ENCODE measurements around the gene RIOK2.

The RIOK2 gene

DNA sequence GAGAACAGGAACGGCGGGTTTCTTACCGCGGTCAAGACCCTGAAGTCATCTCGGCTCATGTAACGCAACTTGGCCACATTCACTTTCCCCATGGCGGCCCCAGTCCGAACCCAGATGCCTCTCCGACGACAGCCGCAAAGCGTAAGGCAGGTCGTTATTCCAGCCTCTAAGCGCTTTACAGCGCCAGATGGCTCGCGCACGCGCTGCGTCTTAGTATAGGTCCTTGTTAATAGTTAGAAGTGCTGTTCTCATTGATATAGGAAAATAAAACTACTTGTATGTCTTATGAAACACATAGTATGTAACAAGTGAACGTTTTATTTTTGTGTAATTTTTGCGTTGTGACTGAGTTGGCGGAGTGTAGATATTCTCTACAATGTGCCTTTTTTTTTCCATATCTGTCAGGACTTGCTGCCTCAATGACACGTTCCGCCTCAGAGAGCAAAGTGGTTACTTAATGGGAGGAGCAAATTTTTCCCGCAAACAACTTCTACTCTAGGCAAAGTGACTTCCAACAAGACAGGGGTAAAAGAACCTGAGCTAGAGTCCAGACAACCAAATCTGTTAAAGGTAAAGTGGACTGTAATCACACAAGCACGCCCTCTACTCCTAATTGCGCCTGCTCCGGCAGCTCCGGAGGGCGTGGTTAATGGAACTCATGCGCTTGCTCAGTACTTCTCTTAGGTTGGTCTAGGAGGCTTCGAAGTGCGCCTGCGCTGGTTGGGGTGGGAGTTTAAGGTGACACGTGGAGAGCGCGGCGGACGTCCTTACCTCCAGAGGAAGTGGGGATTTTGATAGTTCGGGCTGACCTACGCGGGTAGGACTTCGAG lies at the start of gene RIOK2:
TSS of gene RIOK2 (minus strand) at position 148 of the 830 bp plus-strand sequence. CDS start at position 92, 56 bp downstream.
- TF ChIP-seq TCF12 (IDR thresholded peaks at IDR 0.05; ENCODE audit: low read depth) (peak; percentile 35; the same call in 1 of the 2 replicates), TAF1 (IDR thresholded peaks at IDR 0.05; ENCODE audit: low read depth) (peak; percentile 78), ZBTB7A (IDR thresholded peaks at IDR 0.05; ENCODE audit: low read depth) (no peak), NFIC (IDR thresholded peaks at IDR 0.05) (no peak), TEAD4 (IDR thresholded peaks at IDR 0.05) (peak; percentile 11; the same call in 1 of the 2 replicates), YY1 (IDR thresholded peaks at IDR 0.05; ENCODE audit: low read depth) (peak; percentile 79), MAX (IDR thresholded peaks at IDR 0.05) (peak; percentile 100)
- TF ChIP-seq, protein P1, sequence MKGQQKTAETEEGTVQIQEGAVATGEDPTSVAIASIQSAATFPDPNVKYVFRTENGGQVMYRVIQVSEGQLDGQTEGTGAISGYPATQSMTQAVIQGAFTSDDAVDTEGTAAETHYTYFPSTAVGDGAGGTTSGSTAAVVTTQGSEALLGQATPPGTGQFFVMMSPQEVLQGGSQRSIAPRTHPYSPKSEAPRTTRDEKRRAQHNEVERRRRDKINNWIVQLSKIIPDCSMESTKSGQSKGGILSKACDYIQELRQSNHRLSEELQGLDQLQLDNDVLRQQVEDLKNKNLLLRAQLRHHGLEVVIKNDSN (IDR thresholded peaks at IDR 0.05) = peak; percentile 76

- TF ChIP-seq RAD21 (IDR thresholded peaks at IDR 0.05; ENCODE audit: low read depth) (peak; percentile 81), CEBPB (IDR thresholded peaks at IDR 0.05) (peak; percentile 99), MAX (IDR thresholded peaks at IDR 0.05) (no peak), TCF12 (IDR thresholded peaks at IDR 0.05; ENCODE audit: low read depth) (no peak), ZBTB7A (IDR thresholded peaks at IDR 0.05; ENCODE audit: low read depth) (no peak), YY1 (IDR thresholded peaks at IDR 0.05; ENCODE audit: low read depth) (no peak), TAF1 (IDR thresholded peaks at IDR 0.05; ENCODE audit: low read depth) (no peak)
- TF ChIP-seq, protein P2, sequence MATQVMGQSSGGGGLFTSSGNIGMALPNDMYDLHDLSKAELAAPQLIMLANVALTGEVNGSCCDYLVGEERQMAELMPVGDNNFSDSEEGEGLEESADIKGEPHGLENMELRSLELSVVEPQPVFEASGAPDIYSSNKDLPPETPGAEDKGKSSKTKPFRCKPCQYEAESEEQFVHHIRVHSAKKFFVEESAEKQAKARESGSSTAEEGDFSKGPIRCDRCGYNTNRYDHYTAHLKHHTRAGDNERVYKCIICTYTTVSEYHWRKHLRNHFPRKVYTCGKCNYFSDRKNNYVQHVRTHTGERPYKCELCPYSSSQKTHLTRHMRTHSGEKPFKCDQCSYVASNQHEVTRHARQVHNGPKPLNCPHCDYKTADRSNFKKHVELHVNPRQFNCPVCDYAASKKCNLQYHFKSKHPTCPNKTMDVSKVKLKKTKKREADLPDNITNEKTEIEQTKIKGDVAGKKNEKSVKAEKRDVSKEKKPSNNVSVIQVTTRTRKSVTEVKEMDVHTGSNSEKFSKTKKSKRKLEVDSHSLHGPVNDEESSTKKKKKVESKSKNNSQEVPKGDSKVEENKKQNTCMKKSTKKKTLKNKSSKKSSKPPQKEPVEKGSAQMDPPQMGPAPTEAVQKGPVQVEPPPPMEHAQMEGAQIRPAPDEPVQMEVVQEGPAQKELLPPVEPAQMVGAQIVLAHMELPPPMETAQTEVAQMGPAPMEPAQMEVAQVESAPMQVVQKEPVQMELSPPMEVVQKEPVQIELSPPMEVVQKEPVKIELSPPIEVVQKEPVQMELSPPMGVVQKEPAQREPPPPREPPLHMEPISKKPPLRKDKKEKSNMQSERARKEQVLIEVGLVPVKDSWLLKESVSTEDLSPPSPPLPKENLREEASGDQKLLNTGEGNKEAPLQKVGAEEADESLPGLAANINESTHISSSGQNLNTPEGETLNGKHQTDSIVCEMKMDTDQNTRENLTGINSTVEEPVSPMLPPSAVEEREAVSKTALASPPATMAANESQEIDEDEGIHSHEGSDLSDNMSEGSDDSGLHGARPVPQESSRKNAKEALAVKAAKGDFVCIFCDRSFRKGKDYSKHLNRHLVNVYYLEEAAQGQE (IDR thresholded peaks at IDR 0.05; ENCODE audit: low read depth) = no peak
These were observed 48.1 kb upstream of the RIOK2 start for GRCh38 chr5:97231025-97231636.

DNA sequence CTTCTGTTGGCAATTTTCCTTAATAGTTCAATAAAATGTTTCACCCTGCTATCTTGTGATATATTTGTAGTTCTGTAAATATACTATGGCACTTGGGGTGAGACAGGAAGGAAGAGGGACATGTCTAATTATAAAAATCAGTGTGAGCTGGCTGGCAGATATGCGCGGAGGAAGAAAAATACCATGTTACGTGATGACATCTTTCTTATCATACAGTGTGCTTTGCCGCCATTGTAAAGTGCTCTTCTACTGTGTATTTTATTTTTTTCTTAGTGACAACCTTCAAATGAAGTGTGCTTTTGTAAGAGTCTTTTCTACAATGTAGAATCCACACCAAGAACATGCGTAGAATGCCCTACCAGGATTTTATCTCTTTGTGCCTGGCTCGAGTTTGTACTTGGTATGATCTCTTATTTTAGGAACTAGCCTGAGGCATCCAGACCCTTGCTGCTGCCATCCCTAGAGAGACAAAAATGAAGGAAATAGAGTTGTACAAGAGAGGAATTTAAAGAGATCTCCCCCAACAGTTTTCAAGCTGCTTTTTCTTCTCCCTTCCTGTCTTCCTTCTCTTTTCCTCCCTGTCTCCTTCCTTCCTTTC lies 46.7 kb upstream of the RIOK2 start:
- TF ChIP-seq CEBPB (IDR thresholded peaks at IDR 0.05) (no peak), NFIC (IDR thresholded peaks at IDR 0.05) (no peak), EGR1 (IDR thresholded peaks at IDR 0.05) (no peak), RAD21 (IDR thresholded peaks at IDR 0.05; ENCODE audit: low read depth) (no peak), YY1 (IDR thresholded peaks at IDR 0.05; ENCODE audit: low read depth) (no peak), TAF1 (IDR thresholded peaks at IDR 0.05; ENCODE audit: low read depth) (no peak), ZBTB7A (IDR thresholded peaks at IDR 0.05; ENCODE audit: low read depth) (no peak), TEAD4 (IDR thresholded peaks at IDR 0.05) (no peak), EP300 (IDR thresholded peaks at IDR 0.05; ENCODE audit: borderline replicate concordance) (no peak), TCF12 (IDR thresholded peaks at IDR 0.05; ENCODE audit: low read depth) (no peak), MAX (IDR thresholded peaks at IDR 0.05) (no peak), FOXM1 (IDR thresholded peaks at IDR 0.05; ENCODE audit: borderline replicate concordance, low read depth) (no peak)
- TF ChIP-seq, protein P1 (IDR thresholded peaks at IDR 0.05) = no peak
- TF ChIP-seq, protein P2 (IDR thresholded peaks at IDR 0.05; ENCODE audit: low read depth) = no peak

DNA sequence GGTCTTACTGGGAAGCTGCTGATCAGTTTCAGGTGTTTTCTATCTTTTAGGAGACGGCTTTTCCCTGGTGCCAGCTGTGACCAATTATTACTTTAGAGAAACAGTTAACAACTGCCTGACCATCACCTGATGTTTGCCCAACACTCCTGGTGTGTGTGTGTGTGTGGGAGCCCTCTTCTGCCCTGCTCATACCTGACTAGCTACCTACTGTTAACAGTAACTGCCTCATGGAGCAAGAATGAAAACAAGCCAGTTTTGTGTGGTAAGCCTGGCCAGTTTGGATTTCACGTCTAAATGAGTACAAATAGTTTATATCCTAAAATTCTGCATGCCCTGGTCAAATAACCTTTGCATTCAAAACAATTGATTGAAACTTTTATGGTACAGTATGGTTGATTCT lies 46.1 kb upstream of the RIOK2 start:
- TF ChIP-seq, protein P1 (IDR thresholded peaks at IDR 0.05) = no peak
- TF ChIP-seq MAX (IDR thresholded peaks at IDR 0.05) = no peak
- TF ChIP-seq, protein P2 (IDR thresholded peaks at IDR 0.05; ENCODE audit: low read depth) = no peak

All from Ishikawa (cell line).